ENCODE results near the gene MEG3.

Gene MEG3

GRCh38 chr14:100846309-100846859 is 20.5 kb downstream of the MEG3 start:
- DNase-seq (ENCODE audit: low read depth in 2 of 2), result no peak

- no peak for DNase-seq (ENCODE audit: low read depth in 2 of 2)
These were observed 23.3 kb downstream of the MEG3 start for GRCh38 chr14:100849115-100849781.

- DNase-seq (ENCODE audit: low read depth in 2 of 2), result peak; percentile 50
These were observed 25.1 kb downstream of the MEG3 start for GRCh38 chr14:100850841-100851585.

GRCh38 chr14:100851586-100851916 is 25.6 kb downstream of the MEG3 start:
- DNase-seq (ENCODE audit: low read depth in 2 of 2), result no peak

- DNase-seq (ENCODE audit: low read depth in 2 of 2), result no peak
These were observed 26.2 kb downstream of the MEG3 start for GRCh38 chr14:100851946-100852620.

GRCh38 chr14:100854435-100854834 is 28.5 kb downstream of the MEG3 start:
- no peak for DNase-seq (ENCODE audit: low read depth in 2 of 2)

GRCh38 chr14:100855256-100855930 is 29.5 kb downstream of the MEG3 start:
- no peak for DNase-seq (ENCODE audit: low read depth in 2 of 2)

- DNase-seq (ENCODE audit: low read depth in 2 of 2), result no peak
These were observed 30.4 kb downstream of the MEG3 start for GRCh38 chr14:100856056-100856950.

- DNase-seq (ENCODE audit: low read depth in 2 of 2), result no peak
These were observed 31.5 kb downstream of the MEG3 start for GRCh38 chr14:100857233-100857922.

GRCh38 chr14:100857923-100858837 is 32.3 kb downstream of the MEG3 start:
- no peak for DNase-seq (ENCODE audit: low read depth in 2 of 2)

- DNase-seq (ENCODE audit: low read depth in 2 of 2), result no peak
These were observed 32.9 kb downstream of the MEG3 start for GRCh38 chr14:100858838-100859220.

- no peak for DNase-seq (ENCODE audit: low read depth in 2 of 2)
These were observed 33.9 kb downstream of the MEG3 start for GRCh38 chr14:100859781-100860180.

- DNase-seq (ENCODE audit: low read depth in 2 of 2), result no peak
These were observed 34.8 kb downstream of the MEG3 start for GRCh38 chr14:100860556-100861187.

GRCh38 chr14:100861188-100861936 is 35.4 kb downstream of the MEG3 start:
- DNase-seq (ENCODE audit: low read depth in 2 of 2), result no peak

GRCh38 chr14:100861937-100862247 is 36.0 kb downstream of the MEG3 start:
- no peak for DNase-seq (ENCODE audit: low read depth in 2 of 2)

GRCh38 chr14:100862277-100862676 is 36.4 kb downstream of the MEG3 start:
- no peak for DNase-seq (ENCODE audit: low read depth in 2 of 2)

GRCh38 chr14:100862793-100863192 is 36.9 kb downstream of the MEG3 start:
- no peak for DNase-seq (ENCODE audit: low read depth in 2 of 2)

- no peak for DNase-seq (ENCODE audit: low read depth in 2 of 2)
These were observed 38.3 kb downstream of the MEG3 start for GRCh38 chr14:100864206-100864605.

Measured in activated CD8-positive, alpha-beta memory T cell treated with anti-CD3 and anti-CD28 coated beads for 4 hours (primary cell).